HG03521 (cell line): ENCODE results near the gene SRMS.

Experiments used
- ATAC-seq: cut with Tn5 transposase; IDR thresholded peaks from one replicate; pipeline ENCODE4 v1.9.1; 2021; ENCODE audit warnings: mild to moderate bottlenecking, moderate library complexity; ENCODE audit not compliant: unreplicated experiment

SRMS gene

GRCh38 chr20:63492518-63492917 lies 55.0 kb downstream of the SRMS start:
- ATAC-seq = no peak

DNA sequence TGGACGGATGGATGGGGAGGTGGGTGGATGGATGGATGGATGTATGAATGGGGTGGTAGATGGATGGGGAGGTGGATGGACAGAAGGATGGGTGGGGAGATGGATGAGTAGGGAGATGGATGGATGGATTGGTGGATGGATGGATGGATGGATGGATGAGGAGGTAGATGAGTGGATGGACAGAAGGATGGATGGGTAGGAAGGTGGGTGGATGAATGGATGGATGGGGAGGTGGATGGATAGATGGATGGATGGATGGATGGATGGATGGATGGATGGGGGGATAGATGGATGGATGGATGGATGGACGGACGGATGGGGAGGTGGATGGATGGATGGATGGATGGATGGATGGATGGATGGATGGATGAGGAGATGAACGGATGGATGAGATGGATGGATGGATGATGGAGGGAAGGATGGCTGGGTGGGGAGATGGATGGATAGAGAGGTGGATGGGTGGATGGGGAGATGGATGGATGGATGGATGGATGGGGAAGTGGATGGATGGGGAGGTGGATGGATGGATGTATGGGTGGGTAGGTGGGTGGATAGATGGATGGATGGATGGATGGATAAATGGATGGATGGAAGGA lies 55.8 kb downstream of the SRMS start:
- ATAC-seq = no peak

- no peak for ATAC-seq
Observed at GRCh38 chr20:63491078-63491477, 56.5 kb downstream of the SRMS start.
